ENCODE results near the gene MAP2K5. TPM values are rescaled to one million over a fixed set of nuclear protein-coding genes. Genes with fewer than 3 reads are reported as not detected.

The MAP2K5 gene
- total RNA-seq, 1 donor from 2014 or later = 29.8 TPM

DNA sequence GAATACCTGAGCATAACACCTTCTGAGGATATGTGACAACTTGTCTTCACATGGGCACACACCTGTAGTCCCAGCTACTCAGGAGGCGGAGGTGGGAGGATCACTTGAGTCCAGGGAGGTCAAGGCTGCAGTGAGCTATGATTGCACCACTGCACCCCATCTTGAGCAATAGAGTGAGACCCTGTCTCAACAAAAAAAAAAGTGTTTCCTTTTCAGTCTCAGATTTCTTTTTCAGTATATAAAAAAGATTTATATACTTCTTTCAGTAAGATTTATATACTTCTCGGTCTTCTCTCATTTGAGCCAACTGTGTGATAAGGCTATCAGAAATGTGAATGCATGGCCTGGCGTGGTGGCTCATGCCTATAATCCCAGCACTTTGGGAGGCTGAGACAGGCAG, 197.9 kb downstream of the MAP2K5 start:
- no peak overlapping the region for H3K4me3 Mint-ChIP-seq
- H3K36me3 Mint-ChIP-seq = peaks cover 2% of the 10 kb centered on the region
- TF ChIP-seq, protein P1, sequence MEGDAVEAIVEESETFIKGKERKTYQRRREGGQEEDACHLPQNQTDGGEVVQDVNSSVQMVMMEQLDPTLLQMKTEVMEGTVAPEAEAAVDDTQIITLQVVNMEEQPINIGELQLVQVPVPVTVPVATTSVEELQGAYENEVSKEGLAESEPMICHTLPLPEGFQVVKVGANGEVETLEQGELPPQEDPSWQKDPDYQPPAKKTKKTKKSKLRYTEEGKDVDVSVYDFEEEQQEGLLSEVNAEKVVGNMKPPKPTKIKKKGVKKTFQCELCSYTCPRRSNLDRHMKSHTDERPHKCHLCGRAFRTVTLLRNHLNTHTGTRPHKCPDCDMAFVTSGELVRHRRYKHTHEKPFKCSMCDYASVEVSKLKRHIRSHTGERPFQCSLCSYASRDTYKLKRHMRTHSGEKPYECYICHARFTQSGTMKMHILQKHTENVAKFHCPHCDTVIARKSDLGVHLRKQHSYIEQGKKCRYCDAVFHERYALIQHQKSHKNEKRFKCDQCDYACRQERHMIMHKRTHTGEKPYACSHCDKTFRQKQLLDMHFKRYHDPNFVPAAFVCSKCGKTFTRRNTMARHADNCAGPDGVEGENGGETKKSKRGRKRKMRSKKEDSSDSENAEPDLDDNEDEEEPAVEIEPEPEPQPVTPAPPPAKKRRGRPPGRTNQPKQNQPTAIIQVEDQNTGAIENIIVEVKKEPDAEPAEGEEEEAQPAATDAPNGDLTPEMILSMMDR (IDR thresholded peaks at IDR 0.05; ENCODE audit: unreplicated experiment) = no peak

DNA sequence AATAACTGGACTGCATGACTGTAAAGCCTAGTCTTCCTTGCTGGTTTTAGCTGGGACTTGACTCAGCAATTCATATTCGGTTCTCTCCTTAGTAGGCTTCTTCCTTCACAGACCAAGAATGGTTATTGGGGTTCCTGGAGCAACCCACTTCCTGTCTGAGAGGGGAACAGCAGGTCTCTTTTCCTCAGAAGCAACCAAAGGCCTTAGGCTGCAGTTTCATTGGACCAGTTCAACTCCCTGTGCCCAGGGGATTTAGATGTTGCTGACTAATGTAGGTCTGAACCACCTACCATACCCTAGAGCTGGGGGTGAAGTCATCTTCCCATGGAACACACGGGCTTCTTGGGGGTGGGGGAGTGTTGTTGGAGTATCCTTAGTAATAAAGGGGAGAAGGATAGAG, 198.8 kb downstream of the MAP2K5 start:
- no peaks in the 10 kb centered on the region for H3K9me3 Mint-ChIP-seq
- H3K4me1 Mint-ChIP-seq = peaks cover 44% of the 10 kb centered on the region

More for the DNA sequence above, 197.9 kb downstream of the MAP2K5 start:
- Mint-ChIP-seq H3K4me1 (peaks cover 35% of the 10 kb centered on the region), H3K9me3 (no peaks in the 10 kb centered on the region), H3K27me3 (ENCODE audit: low read depth) (no peaks in the 10 kb centered on the region), H3K27ac (no peak overlapping the region)
- no peak for DNase-seq (ENCODE audit: low spot score in 2 of 2, unreplicated experiment in 2 of 2)

DNA sequence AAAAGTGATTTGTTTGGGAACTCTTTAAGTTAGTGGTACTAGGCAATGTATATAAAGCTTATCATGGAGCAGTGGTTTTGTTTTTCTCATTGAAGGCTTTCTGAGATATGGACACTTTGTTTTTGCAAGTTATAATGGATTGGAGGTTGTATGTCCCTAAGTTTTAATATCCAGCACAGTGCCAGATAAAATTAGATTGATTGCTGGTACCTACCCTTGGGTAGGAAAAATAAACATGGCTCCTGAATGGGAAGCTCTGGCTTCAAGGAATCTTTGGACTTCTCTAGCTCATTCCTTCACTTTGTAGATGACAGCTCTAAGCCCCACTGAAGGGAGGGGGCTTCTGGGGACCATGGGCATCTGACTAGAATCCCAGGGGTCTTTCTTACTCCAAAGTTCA, 201.1 kb downstream of the MAP2K5 start:
- Mint-ChIP-seq H3K4me3 (no peak overlapping the region), H3K36me3 (peaks cover 2% of the 10 kb centered on the region), H3K27ac (peak overlapping the region; percentile 72), H3K27me3 (ENCODE audit: low read depth) (no peaks in the 10 kb centered on the region), H3K9me3 (no peaks in the 10 kb centered on the region), H3K4me1 (peaks cover 60% of the 10 kb centered on the region)
- no peak for DNase-seq (ENCODE audit: low spot score in 2 of 2, unreplicated experiment in 2 of 2)
- TF ChIP-seq, protein P1 (IDR thresholded peaks at IDR 0.05; ENCODE audit: unreplicated experiment) = no peak

More for the DNA sequence above, 198.8 kb downstream of the MAP2K5 start:
- no peak for DNase-seq (ENCODE audit: low spot score in 2 of 2, unreplicated experiment in 2 of 2)
- Mint-ChIP-seq H3K36me3 (peaks cover 2% of the 10 kb centered on the region), H3K27ac (no peak overlapping the region), H3K4me3 (no peak overlapping the region), H3K27me3 (ENCODE audit: low read depth) (no peaks in the 10 kb centered on the region)
- TF ChIP-seq, protein P1 (IDR thresholded peaks at IDR 0.05; ENCODE audit: unreplicated experiment) = no peak

DNA sequence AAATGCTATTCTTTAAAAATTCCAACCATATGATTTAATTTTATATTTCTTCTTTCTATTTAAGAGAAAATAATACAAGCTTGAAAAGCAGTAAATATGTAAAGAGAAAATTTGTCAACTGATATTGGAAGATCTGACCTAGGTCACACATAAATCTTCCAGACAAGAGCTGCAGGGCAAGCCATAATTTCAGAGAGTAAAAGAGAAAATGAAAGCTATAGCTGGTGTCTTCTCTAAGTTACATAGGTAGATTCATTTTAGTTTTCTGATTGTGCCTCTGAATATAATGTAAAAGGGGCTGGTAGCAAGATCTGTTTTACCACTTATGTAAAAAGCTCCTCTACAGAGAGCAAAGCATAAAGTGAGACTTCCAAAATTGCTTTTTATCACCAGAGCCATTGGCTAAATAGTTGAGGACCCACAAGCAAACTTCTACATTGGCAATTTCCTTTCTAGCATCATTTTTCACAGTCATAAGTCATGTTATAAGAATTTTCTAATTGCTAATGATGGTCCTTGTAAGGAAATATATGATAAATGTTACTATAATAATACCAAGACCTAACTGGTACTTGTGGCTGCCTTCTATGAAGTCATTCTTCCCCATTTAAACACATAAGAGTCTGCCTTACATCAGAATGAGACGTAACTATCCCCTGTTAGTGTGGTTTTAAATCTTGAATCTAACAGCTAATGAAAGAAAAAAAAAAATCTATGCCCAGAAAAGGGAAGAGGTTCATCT, 202.0 kb downstream of the MAP2K5 start:
- peak overlapping the region; percentile 78 for H3K27ac Mint-ChIP-seq
- no peak for DNase-seq (ENCODE audit: low spot score in 2 of 2, unreplicated experiment in 2 of 2)
- no peak overlapping the region for H3K4me3 Mint-ChIP-seq
- H3K27me3 Mint-ChIP-seq (ENCODE audit: low read depth) = no peaks in the 10 kb centered on the region
- TF ChIP-seq, protein P1 (IDR thresholded peaks at IDR 0.05; ENCODE audit: unreplicated experiment) = no peak
- no peaks in the 10 kb centered on the region for H3K9me3 Mint-ChIP-seq
- H3K4me1 Mint-ChIP-seq = peaks cover 60% of the 10 kb centered on the region
- peaks cover 2% of the 10 kb centered on the region for H3K36me3 Mint-ChIP-seq

DNA sequence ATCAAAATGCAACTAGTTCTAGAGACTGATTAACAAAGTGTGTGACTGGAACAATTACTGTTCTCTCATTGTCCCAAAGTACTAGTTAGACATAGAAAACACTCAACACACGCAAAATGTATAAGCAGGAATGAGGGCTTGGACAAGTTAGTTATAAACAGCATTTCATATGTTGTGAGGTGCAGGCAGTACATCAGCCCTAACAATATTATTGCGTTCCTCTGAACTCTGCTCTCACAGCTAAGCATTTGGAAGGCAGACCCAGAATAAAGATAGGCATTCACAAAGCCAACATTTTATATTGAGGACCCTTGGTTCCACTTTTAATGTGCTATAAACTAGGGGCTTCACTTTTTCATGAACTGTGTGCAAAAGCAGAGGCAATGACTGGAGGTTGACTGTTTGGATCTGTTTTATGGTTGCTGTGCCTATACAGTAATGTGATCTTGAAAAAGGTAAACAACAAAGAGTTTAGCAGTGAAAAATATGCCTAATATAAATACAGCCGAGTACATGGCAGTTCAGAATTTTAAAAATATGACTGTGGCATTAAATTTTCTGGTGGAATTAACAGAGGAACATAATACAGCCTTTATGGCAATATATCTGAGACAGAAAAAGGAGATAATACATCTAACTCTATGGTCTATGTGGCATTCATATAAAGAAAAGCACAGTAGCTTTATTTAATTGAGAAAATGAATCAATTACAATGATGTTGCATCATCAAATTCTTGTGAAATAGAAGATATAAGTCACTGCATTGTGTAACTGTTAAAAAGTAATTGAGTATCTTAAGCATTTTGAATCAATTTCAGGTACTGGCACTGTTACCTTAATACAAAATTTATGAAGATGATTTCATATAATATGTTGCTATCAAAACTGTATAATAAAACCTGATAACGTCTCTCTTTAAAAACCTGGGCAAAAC, 202.8 kb downstream of the MAP2K5 start:
- peaks cover 62% of the 10 kb centered on the region for H3K4me1 Mint-ChIP-seq
- TF ChIP-seq, protein P1 (IDR thresholded peaks at IDR 0.05; ENCODE audit: unreplicated experiment) = no peak
- no peak for DNase-seq (ENCODE audit: low spot score in 2 of 2, unreplicated experiment in 2 of 2)
- H3K36me3 Mint-ChIP-seq = peaks cover 4% of the 10 kb centered on the region
- H3K27ac Mint-ChIP-seq = peak overlapping the region; percentile 91
- no peak overlapping the region for H3K4me3 Mint-ChIP-seq
- no peaks in the 10 kb centered on the region for H3K9me3 Mint-ChIP-seq
- no peaks in the 10 kb centered on the region for H3K27me3 Mint-ChIP-seq (ENCODE audit: low read depth)
